ENCODE results near the gene YEATS2.

The YEATS2 gene

GRCh38 chr3:183711516-183711915 lies 13.9 kb downstream of the YEATS2 start:
- DNase-seq (ENCODE audit: low read depth): no peak
- no peak overlapping the region for H3K4me3 ChIP-seq (ENCODE audit: low read depth, low read length)
- no peak for TF ChIP-seq CTCF (IDR thresholded peaks at IDR 0.05; ENCODE audit: insufficient read depth, low read depth, low read length, missing control alignments)

DNA sequence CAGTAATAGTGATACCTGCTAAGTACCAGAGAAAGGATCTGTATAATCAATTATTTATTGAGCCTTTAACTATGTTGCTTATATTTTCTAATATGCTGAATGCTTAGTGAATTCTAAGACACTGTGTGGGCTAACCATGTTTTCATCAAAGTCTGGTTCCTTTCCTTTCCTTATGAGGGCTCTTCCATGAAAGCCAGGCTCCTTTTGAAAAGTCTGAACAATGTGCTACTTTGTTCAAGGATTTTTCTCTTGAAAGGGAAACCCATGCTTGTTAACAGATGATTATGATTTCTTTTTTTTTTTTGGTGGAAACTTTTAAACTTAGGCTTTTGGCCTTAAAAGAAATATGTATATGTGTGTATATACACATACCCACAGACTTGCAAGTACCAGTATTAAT lies 17.0 kb downstream of the YEATS2 start:
- no peak for DNase-seq (ENCODE audit: low read depth)
- no peak overlapping the region for H3K4me3 ChIP-seq (ENCODE audit: low read depth, low read length)
- TF ChIP-seq CTCF (IDR thresholded peaks at IDR 0.05; ENCODE audit: insufficient read depth, low read depth, low read length, missing control alignments): no peak

DNA sequence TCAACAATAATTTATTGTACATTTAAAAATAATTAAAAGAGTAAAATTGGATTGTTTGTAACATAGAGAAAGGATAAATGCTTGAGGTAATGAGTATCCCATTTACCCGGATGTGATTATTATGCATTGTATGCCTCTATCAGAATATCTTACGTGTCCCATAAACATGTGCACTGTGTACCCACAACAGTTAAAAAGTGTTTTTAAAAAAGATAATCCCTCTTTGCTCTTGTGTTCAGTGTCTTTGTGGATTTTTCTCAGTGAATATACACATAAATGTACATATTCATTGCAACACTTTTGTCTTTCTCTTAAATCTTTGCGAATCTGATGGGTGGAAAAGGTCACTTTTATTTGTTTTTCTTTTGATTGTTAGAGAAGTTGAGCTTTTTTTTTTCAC lies 20.4 kb downstream of the YEATS2 start:
- TF ChIP-seq CTCF (IDR thresholded peaks at IDR 0.05; ENCODE audit: insufficient read depth, low read depth, low read length, missing control alignments): no peak
- no peak for DNase-seq (ENCODE audit: low read depth)
- no peak overlapping the region for H3K4me3 ChIP-seq (ENCODE audit: low read depth, low read length)

DNA sequence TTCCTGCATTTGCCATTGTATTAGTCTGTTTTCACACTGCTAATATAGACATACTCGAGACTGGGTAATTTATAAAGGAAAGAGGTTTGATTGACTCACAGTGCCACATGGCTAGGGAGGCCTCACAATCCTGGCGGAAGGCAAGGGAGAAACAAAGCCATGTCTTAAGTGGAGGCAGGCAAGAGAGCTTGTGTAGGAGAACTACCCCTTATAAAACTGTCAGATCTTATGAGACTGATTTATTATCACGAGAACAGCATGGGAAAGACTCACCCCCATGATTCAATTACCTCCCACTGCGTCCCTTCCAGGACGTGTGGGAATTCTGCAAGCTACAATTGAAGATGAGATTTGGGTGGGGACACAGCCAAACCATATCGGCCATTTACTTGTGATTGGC lies 27.8 kb downstream of the YEATS2 start:
- no peak for TF ChIP-seq CTCF (IDR thresholded peaks at IDR 0.05; ENCODE audit: insufficient read depth, low read depth, low read length, missing control alignments)
- DNase-seq (ENCODE audit: low read depth): no peak

GRCh38 chr3:183728204-183728603 lies 30.6 kb downstream of the YEATS2 start:
- no peak for TF ChIP-seq CTCF (IDR thresholded peaks at IDR 0.05; ENCODE audit: insufficient read depth, low read depth, low read length, missing control alignments)
- no peak for DNase-seq (ENCODE audit: low read depth)
- H3K4me3 ChIP-seq (ENCODE audit: low read depth, low read length): no peak overlapping the region

More for the DNA sequence above, 27.8 kb downstream of the YEATS2 start:
- no peak overlapping the region for H3K4me3 ChIP-seq (ENCODE audit: low read depth, low read length)

- no peak for TF ChIP-seq CTCF (IDR thresholded peaks at IDR 0.05; ENCODE audit: insufficient read depth, low read depth, low read length, missing control alignments)
- H3K4me3 ChIP-seq (ENCODE audit: low read depth, low read length): no peak overlapping the region
- DNase-seq (ENCODE audit: low read depth): no peak
These were observed 32.8 kb downstream of the YEATS2 start for GRCh38 chr3:183730361-183730760.

- no peak for DNase-seq (ENCODE audit: low read depth)
- TF ChIP-seq CTCF (IDR thresholded peaks at IDR 0.05; ENCODE audit: insufficient read depth, low read depth, low read length, missing control alignments): no peak
- no peak overlapping the region for H3K4me3 ChIP-seq (ENCODE audit: low read depth, low read length)
These were observed 34.0 kb downstream of the YEATS2 start for GRCh38 chr3:183731611-183732010.
